Suprapubic skin (tissue), 4 donors: Measurements from ENCODE around the gene GRB14.

Source experiments
- CTCF ChIP-seq, 2 donors: fragments of 200-600 bp in 1 of 2; fragments of 450-650 bp in 1 of 2; sonication (generic) in 1 of 2; IDR thresholded peaks; one replicate each; pipeline ENCODE4 v1.5.1; 2016 to 2019; ENCODE audit warnings: antibody characterized with exemption in 2 of 2, mild to moderate bottlenecking in 1 of 2, moderate library complexity in 1 of 2
- EP300 ChIP-seq: sonication (generic); formaldehyde crosslinking; IDR thresholded peaks from one replicate; pipeline ENCODE4 v1.6.1; 2017; ENCODE audit warnings: antibody characterized with exemption
- POLR2A ChIP-seq, 2 donors: fragments of 450-650 bp; IDR thresholded peaks; one replicate each; pipeline ENCODE4 v1.6.1; 2017; ENCODE audit warnings: antibody characterized with exemption in 2 of 2, mild to moderate bottlenecking in 2 of 2, moderate library complexity in 2 of 2
- POLR2AphosphoS5 ChIP-seq, 3 donors: sonication (generic); formaldehyde crosslinking; IDR thresholded peaks; one replicate each; pipeline ENCODE4 v1.6.1; 2017; ENCODE audit warnings: antibody characterized with exemption in 3 of 3

GRCh38 chr2:164515030-164515429 lies 106.3 kb downstream of the GRB14 start:
- TF ChIP-seq CTCF (IDR thresholded peaks at IDR 0.05) = no peak
- no peak for TF ChIP-seq POLR2A (IDR thresholded peaks at IDR 0.05)
- no peak for TF ChIP-seq POLR2AphosphoS5 (IDR thresholded peaks at IDR 0.05)
- TF ChIP-seq EP300 = no peak
